K562 (cell line): ENCODE data around the gene PEX3. TPM values are rescaled to one million over a fixed set of nuclear protein-coding genes. Genes with fewer than 3 reads are reported as not detected.
A peak's percentile ranks its signal among the peaks of the same experiment; 100 is the strongest.

Experiments
- CEBPB ChIP-seq: fragments of 450-650 bp; IDR thresholded peaks from 2 replicates; pipeline ENCODE4 v1.6.1; 2016; ENCODE audit warnings: missing genetic modification characterization, missing compliant biosample characterization
- CHD4 ChIP-seq: fragments of 200-600 bp; sonication (generic); IDR thresholded peaks from 3 replicates; pipeline ENCODE4 v1.6.1; 2012; ENCODE audit warnings: low read depth, mild to moderate bottlenecking, mixed read lengths, low read length, inconsistent platforms; ENCODE audit not compliant: insufficient read depth, insufficient replicate concordance, poor library complexity, severe bottlenecking
- KAT2B ChIP-seq: IDR thresholded peaks from one replicate; pipeline ENCODE4 v1.6.1; 2012; ENCODE audit warnings: low read depth, mild to moderate bottlenecking, control low read depth, inconsistent platforms, low read length, moderate library complexity
- NRF1 ChIP-seq, 2 experiments: fragments of 450-650 bp; IDR thresholded peaks in 1 of 2; conservative IDR thresholded peaks in 1 of 2; 2 replicates each; pipeline ENCODE4 v1.6.1; 2014; ENCODE audit warnings: mild to moderate bottlenecking in 2 of 2
- SAP30 ChIP-seq: fragments of 200-600 bp; sonication (generic); IDR thresholded peaks from 2 replicates; pipeline ENCODE4 v1.6.1; 2012; ENCODE audit warnings: borderline replicate concordance, low read depth, mild to moderate bottlenecking, moderate library complexity, low read length, control low read depth, inconsistent platforms; ENCODE audit not compliant: insufficient read depth, poor library complexity, severe bottlenecking
- TAF7 ChIP-seq: fragments of 450-650 bp; IDR thresholded peaks from 2 replicates; pipeline ENCODE4 v1.6.1; 2016; ENCODE audit warnings: missing genetic modification characterization, missing compliant biosample characterization
- U2AF2 ChIP-seq: fragments of 200-400 bp; formaldehyde crosslinking; optimal IDR thresholded peaks from 2 replicates; pipeline ENCODE3; 2017; ENCODE audit warnings: low read depth, mild to moderate bottlenecking, low read length
- ZNF197 ChIP-seq: fragments of 200-800 bp; sonication (Bioruptor generic); IDR thresholded peaks from 2 replicates; pipeline ENCODE4 v1.6.1; 2016; ENCODE audit warnings: low read depth, missing genetic modification characterization, missing compliant biosample characterization
- ZNF436 ChIP-seq: fragments of 250-450, 450-650 bp; sonication (Bioruptor Pico); formaldehyde crosslinking; IDR thresholded peaks from 2 replicates; pipeline ENCODE4 v1.7.0; 2020; ENCODE audit warnings: mild to moderate bottlenecking
- polyA plus RNA-seq, 8 experiments: library from polyadenylated mRNA; depleted of rRNA in 4 of 8; stranded (reverse) in 5 of 8; unstranded in 3 of 8; fragments of >200 nt; fragmentation: Nextera tagmentation in 2 of 8; fragmentation: Illumina TruSeq in 1 of 8; extraction: Ambion mirVana in 2 of 8; extraction: Trizol in 1 of 8; gene quantifications; 2 replicates each; pipeline versions ENCODE4 v1.2.1 to v1.2.3, GENCODE V29; 2011 to 2014; ENCODE audit warnings: inconsistent platforms in 1 of 8, missing spikeins in 1 of 8
- total RNA-seq, 7 experiments: library from RNA; depleted of rRNA in 6 of 7; stranded (reverse); fragments of >200 nt in 6 of 7; fragmentation: Illumina TruSeq in 2 of 7; extraction: Trizol in 2 of 7; gene quantifications; 2 replicates each; pipeline versions ENCODE4 v1.2.1 to v1.2.3, GENCODE V29; 2011 to 2021; ENCODE audit warnings: low replicate concordance in 1 of 7
- TF ChIP-seq, protein P1 (sequence below), 2 experiments: IDR thresholded peaks in 1 of 2; conservative IDR thresholded peaks in 1 of 2; 2 replicates each; pipeline ENCODE4 v1.6.1; 2016; ENCODE audit warnings: low read depth in 2 of 2, mild to moderate bottlenecking in 1 of 2, missing compliant biosample characterization in 1 of 2, missing genetic modification characterization in 1 of 2, moderate library complexity in 1 of 2
- TF ChIP-seq, protein P2 (sequence below): sonication (generic); formaldehyde crosslinking; IDR thresholded peaks from 2 replicates; pipeline ENCODE4 v1.4.0; 2020; ENCODE audit warnings: mild to moderate bottlenecking, missing genetic modification reagents
- TF ChIP-seq, protein P3 (sequence below): fragments of 450-650 bp; formaldehyde crosslinking; IDR thresholded peaks from 2 replicates; pipeline ENCODE4 v1.4.0; 2020; ENCODE audit warnings: mild to moderate bottlenecking
- TF ChIP-seq, protein P4 (sequence below): fragments of 250-450 bp; sonication (Bioruptor Pico); IDR thresholded peaks from 2 replicates; pipeline ENCODE4 v1.4.0; 2020; ENCODE audit warnings: mild to moderate bottlenecking, moderate library complexity, borderline replicate concordance
- TF ChIP-seq, protein P5 (sequence below): IDR thresholded peaks from 2 replicates; pipeline ENCODE4 v1.6.1; 2012; ENCODE audit warnings: low read depth, low read length, improper control_type of control experiment, borderline replicate concordance

The PEX3 gene
- total and polyA plus RNA-seq, 9 of the 15 experiments (the other 6 are each of a cell fraction or from before 2014, with no cell fraction given), result 17.3 to 69.6 (median 32.7) TPM

DNA sequence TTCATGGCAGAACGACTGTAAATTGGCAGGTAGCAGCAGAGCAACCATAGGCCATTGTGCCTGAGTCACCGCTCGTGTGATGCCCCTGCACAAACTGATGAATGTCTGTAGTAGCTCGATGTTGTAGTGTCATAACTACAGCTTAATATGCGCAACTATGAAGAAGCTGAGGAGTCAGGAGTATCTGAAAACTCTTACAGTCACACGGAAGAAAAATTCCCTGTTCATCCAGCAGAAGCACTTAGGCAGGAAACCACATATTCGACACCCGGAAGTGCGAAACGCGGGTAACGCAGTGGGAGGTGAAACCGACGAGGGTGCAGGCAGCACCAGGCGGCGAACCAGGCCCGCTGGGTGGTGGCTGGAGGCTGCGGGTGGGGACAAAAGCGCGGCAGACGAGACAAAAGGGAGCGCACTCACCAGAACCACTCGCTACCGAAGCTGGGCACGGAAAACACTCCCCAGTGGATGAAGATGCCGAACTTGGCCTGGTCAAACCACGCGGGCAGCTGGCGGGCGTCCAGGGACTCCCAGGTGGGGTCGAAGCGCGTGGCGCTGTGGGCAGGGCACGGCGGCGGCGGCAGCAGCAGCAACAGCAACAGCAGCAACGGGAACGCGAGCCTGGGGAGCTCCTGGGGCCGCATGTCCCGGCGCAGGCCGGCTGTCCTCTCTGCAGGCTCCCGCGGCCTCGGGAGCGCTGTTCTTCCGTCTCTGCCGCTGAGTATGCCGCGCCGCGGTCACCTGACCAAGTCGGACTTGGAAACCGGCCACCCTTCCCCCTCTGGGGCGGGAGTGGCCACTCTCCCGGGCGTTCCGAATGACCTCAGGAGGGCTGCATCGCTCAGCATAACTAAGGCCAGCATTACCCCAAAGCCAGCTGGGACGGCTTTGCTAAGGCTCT lies 60.6 kb downstream of the PEX3 start, which contains the start of gene FUCA2 (continued):
- TF ChIP-seq, protein P1, sequence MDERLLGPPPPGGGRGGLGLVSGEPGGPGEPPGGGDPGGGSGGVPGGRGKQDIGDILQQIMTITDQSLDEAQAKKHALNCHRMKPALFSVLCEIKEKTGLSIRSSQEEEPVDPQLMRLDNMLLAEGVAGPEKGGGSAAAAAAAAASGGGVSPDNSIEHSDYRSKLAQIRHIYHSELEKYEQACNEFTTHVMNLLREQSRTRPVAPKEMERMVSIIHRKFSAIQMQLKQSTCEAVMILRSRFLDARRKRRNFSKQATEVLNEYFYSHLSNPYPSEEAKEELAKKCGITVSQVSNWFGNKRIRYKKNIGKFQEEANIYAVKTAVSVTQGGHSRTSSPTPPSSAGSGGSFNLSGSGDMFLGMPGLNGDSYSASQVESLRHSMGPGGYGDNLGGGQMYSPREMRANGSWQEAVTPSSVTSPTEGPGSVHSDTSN (CRISPR knock-in tag; IDR thresholded peaks at IDR 0.05; ENCODE audit: low read depth), result no peak
- TF ChIP-seq, protein P1 (tag; conservative IDR thresholded peaks at IDR 0.05; ENCODE audit: low read depth), result no peak
- no peak for TF ChIP-seq TAF7
- TF ChIP-seq, protein P2, sequence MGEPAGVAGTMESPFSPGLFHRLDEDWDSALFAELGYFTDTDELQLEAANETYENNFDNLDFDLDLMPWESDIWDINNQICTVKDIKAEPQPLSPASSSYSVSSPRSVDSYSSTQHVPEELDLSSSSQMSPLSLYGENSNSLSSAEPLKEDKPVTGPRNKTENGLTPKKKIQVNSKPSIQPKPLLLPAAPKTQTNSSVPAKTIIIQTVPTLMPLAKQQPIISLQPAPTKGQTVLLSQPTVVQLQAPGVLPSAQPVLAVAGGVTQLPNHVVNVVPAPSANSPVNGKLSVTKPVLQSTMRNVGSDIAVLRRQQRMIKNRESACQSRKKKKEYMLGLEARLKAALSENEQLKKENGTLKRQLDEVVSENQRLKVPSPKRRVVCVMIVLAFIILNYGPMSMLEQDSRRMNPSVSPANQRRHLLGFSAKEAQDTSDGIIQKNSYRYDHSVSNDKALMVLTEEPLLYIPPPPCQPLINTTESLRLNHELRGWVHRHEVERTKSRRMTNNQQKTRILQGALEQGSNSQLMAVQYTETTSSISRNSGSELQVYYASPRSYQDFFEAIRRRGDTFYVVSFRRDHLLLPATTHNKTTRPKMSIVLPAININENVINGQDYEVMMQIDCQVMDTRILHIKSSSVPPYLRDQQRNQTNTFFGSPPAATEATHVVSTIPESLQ (CRISPR knock-in tag), result peak; percentile 96; the same call in 1 of the 2 replicates
- TF ChIP-seq ZNF436 (CRISPR knock-in tag), result no peak
- TF ChIP-seq NRF1 (conservative IDR thresholded peaks at IDR 0.05 in 1 of 2, IDR thresholded peaks at IDR 0.05 in 1 of 2), result peak; percentile 69 to 77
- TF ChIP-seq, protein P3, sequence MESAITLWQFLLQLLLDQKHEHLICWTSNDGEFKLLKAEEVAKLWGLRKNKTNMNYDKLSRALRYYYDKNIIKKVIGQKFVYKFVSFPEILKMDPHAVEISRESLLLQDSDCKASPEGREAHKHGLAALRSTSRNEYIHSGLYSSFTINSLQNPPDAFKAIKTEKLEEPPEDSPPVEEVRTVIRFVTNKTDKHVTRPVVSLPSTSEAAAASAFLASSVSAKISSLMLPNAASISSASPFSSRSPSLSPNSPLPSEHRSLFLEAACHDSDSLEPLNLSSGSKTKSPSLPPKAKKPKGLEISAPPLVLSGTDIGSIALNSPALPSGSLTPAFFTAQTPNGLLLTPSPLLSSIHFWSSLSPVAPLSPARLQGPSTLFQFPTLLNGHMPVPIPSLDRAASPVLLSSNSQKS (CRISPR knock-in tag), result no peak
- peak; percentile 88 for TF ChIP-seq SAP30
- no peak for TF ChIP-seq KAT2B
- TF ChIP-seq, protein P4, sequence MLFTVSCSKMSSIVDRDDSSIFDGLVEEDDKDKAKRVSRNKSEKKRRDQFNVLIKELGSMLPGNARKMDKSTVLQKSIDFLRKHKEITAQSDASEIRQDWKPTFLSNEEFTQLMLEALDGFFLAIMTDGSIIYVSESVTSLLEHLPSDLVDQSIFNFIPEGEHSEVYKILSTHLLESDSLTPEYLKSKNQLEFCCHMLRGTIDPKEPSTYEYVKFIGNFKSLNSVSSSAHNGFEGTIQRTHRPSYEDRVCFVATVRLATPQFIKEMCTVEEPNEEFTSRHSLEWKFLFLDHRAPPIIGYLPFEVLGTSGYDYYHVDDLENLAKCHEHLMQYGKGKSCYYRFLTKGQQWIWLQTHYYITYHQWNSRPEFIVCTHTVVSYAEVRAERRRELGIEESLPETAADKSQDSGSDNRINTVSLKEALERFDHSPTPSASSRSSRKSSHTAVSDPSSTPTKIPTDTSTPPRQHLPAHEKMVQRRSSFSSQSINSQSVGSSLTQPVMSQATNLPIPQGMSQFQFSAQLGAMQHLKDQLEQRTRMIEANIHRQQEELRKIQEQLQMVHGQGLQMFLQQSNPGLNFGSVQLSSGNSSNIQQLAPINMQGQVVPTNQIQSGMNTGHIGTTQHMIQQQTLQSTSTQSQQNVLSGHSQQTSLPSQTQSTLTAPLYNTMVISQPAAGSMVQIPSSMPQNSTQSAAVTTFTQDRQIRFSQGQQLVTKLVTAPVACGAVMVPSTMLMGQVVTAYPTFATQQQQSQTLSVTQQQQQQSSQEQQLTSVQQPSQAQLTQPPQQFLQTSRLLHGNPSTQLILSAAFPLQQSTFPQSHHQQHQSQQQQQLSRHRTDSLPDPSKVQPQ, result no peak
- no peak for TF ChIP-seq ZNF197 (CRISPR knock-in tag)
- no peak for TF ChIP-seq CEBPB
- peak; percentile 78 for TF ChIP-seq CHD4
- TF ChIP-seq U2AF2, result no peak
- TF ChIP-seq, protein P5, sequence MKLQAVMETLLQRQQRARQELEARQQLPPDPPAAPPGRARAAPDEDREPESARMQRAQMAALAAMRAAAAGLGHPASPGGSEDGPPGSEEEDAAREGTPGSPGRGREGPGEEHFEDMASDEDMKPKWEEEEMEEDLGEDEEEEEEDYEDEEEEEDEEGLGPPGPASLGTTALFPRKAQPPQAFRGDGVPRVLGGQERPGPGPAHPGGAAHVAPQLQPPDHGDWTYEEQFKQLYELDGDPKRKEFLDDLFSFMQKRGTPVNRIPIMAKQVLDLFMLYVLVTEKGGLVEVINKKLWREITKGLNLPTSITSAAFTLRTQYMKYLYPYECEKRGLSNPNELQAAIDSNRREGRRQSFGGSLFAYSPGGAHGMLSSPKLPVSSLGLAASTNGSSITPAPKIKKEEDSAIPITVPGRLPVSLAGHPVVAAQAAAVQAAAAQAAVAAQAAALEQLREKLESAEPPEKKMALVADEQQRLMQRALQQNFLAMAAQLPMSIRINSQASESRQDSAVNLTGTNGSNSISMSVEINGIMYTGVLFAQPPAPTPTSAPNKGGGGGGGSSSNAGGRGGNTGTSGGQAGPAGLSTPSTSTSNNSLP, result no peak
